ENCODE data around the gene OR4X2.
"Not testable (repeated sequence)": the region's sequence is repeated elsewhere in the genome, so short reads cannot be mapped to it uniquely, and the experiment has no call there.

Gene OR4X2, protein sequence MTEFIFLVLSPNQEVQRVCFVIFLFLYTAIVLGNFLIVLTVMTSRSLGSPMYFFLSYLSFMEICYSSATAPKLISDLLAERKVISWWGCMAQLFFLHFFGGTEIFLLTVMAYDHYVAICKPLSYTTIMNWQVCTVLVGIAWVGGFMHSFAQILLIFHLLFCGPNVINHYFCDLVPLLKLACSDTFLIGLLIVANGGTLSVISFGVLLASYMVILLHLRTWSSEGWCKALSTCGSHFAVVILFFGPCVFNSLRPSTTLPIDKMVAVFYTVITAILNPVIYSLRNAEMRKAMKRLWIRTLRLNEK

GRCh38 chr11:48244804-48245203 lies at the start of gene OR4X2:
OR4X2 (plus strand) TSS chr11:48245104; CDS start chr11:48245104, 0 bp downstream.
- no peak for DNase-seq (ENCODE audit: low read depth in 2 of 3, low spot score in 1 of 3)

DNA sequence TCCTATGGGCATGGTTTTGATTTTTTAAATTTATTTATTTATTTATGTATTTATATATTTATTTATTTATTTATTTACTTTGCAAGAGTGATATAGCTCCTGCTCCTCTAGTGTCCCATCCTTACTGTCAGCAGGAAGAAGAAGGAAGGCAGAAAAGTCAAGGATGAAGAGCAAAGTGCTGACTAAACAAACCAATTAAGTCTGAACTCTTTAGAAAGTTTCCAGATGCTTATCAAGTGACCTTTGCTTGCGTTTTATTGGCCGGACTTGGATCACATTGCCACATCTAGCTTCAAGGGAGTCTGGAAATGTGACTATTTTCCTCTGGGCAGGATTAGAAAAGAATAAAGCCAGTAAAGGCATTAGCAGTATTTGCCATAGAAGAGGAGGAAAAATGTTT lies 37.0 kb upstream of the OR4X2 start:
- no peak for DNase-seq (ENCODE audit: low read depth in 2 of 3, low spot score in 1 of 3)

DNA sequence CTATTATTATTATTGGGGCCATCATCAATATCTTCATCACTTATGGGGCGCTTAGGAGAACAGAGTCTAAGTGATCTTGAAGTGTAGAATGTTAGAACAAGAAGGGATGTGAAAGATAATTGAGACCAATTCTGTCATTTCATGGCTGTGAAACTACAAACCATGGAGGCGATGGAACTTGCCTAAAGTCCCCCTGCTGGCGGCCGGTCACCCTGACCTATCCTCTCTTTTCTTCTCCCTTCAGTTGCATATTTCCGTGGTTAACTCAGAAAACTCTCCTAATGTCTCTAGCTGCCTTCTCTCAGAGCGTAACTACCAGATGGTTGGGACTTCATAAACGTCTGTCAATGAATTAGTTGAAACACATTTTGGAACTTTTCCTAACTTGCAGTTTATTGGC lies 34.9 kb upstream of the OR4X2 start:
- DNase-seq (ENCODE audit: low read depth in 2 of 3, low spot score in 1 of 3), result no peak

- no peak for DNase-seq (ENCODE audit: low read depth in 2 of 3, low spot score in 1 of 3)
Observed at GRCh38 chr11:48216510-48216909, 28.4 kb upstream of the OR4X2 start, which contains the start of gene OR4B1. OR4B1 (plus strand) TSS chr11:48216810; CDS start chr11:48216810, 0 bp downstream.

GRCh38 chr11:48228761-48229160 lies 16.1 kb upstream of the OR4X2 start:
- no peak for DNase-seq (ENCODE audit: low read depth in 2 of 3, low spot score in 1 of 3)

GRCh38 chr11:48230057-48230456 lies 14.8 kb upstream of the OR4X2 start:
- not testable (repeated sequence) for DNase-seq (ENCODE audit: low read depth in 2 of 3, low spot score in 1 of 3)

DNA sequence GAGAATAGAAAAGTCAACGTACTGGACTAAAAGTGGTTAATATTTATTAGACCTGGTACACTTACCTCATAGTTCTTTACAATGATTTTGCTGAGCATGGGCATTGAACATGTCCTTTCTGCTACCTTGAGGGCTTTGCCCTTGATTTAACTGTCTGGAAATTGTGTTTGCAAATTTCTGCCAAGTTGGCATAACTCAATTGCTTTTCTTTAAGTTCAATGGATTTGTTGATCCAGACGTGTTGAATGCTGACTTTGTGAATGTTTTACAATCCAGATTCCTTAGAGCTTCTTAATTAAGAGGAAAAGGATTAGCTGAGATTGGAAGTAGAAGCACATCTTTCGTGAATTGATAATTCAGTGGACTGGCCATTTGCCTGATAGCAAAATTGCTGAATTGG lies 7.2 kb upstream of the OR4X2 start:
- no peak for DNase-seq (ENCODE audit: low read depth in 2 of 3, low spot score in 1 of 3)

GRCh38 chr11:48242501-48242900 lies 2.4 kb upstream of the OR4X2 start:
- DNase-seq (ENCODE audit: low read depth in 2 of 3, low spot score in 1 of 3), result no peak

DNA sequence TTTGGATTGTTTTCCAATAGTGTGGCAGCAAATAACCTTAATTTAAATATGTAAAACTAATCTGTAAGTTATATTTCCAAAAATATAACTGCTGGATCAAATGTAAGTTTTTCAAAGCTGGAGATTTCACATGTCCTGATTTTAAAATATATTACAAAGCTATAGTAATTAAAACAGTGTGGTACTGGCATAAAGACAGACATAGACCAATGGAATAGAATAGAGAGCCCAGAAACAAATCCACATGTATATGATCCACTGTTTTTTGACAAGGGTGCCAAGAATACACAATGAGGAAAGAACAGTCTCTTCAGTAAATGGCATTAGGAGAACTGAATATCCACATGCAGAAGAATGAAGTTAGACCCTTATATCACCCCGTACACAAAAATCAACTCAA lies 4.0 kb downstream of the OR4X2 start:
- DNase-seq (ENCODE audit: low read depth in 2 of 3, low spot score in 1 of 3), result no peak

- no peak for DNase-seq (ENCODE audit: low read depth in 2 of 3, low spot score in 1 of 3)
Observed at GRCh38 chr11:48261600-48261999, 16.7 kb downstream of the OR4X2 start.

- DNase-seq (ENCODE audit: low read depth in 2 of 3, low spot score in 1 of 3), result no peak
Observed at GRCh38 chr11:48263423-48263911, 18.6 kb downstream of the OR4X2 start, which contains the start of gene OR4X1. OR4X1 (plus strand) TSS chr11:48263861; CDS start chr11:48263861, 0 bp downstream.

GRCh38 chr11:48270621-48271020 lies 25.7 kb downstream of the OR4X2 start:
- no peak for DNase-seq (ENCODE audit: low read depth in 2 of 3, low spot score in 1 of 3)

DNA sequence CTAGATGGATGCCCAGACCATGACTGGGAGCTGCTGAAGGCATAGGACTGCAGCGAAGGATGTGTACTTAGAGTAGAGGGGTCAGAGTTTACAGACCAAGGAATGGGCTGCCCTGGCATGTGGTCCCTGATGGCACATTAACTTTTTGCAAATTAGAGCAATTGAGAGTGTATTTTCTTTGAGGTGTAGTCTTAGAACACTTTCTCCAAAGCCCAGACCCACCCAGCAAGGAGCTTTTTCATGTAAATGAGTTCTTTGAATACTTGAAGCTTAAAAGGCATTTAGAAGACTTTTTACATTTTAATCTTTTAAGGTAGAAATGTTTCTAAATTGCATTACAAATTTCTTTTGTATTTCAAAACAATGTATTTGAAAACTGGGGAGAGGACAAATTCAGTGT lies 27.7 kb downstream of the OR4X2 start:
- DNase-seq (ENCODE audit: low read depth in 2 of 3, low spot score in 1 of 3), result no peak

All from stimulated activated CD4-positive, alpha-beta T cell treated with anti-CD3 and anti-CD28 coated beads, Interleukin-12 subunit alpha, Interleukin-12 subunit beta, amount 100 ng/mL, for 48 hours (primary cell).